Measurements from ENCODE around the gene WFS1.

The WFS1 gene, protein sequence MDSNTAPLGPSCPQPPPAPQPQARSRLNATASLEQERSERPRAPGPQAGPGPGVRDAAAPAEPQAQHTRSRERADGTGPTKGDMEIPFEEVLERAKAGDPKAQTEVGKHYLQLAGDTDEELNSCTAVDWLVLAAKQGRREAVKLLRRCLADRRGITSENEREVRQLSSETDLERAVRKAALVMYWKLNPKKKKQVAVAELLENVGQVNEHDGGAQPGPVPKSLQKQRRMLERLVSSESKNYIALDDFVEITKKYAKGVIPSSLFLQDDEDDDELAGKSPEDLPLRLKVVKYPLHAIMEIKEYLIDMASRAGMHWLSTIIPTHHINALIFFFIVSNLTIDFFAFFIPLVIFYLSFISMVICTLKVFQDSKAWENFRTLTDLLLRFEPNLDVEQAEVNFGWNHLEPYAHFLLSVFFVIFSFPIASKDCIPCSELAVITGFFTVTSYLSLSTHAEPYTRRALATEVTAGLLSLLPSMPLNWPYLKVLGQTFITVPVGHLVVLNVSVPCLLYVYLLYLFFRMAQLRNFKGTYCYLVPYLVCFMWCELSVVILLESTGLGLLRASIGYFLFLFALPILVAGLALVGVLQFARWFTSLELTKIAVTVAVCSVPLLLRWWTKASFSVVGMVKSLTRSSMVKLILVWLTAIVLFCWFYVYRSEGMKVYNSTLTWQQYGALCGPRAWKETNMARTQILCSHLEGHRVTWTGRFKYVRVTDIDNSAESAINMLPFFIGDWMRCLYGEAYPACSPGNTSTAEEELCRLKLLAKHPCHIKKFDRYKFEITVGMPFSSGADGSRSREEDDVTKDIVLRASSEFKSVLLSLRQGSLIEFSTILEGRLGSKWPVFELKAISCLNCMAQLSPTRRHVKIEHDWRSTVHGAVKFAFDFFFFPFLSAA

DNA sequence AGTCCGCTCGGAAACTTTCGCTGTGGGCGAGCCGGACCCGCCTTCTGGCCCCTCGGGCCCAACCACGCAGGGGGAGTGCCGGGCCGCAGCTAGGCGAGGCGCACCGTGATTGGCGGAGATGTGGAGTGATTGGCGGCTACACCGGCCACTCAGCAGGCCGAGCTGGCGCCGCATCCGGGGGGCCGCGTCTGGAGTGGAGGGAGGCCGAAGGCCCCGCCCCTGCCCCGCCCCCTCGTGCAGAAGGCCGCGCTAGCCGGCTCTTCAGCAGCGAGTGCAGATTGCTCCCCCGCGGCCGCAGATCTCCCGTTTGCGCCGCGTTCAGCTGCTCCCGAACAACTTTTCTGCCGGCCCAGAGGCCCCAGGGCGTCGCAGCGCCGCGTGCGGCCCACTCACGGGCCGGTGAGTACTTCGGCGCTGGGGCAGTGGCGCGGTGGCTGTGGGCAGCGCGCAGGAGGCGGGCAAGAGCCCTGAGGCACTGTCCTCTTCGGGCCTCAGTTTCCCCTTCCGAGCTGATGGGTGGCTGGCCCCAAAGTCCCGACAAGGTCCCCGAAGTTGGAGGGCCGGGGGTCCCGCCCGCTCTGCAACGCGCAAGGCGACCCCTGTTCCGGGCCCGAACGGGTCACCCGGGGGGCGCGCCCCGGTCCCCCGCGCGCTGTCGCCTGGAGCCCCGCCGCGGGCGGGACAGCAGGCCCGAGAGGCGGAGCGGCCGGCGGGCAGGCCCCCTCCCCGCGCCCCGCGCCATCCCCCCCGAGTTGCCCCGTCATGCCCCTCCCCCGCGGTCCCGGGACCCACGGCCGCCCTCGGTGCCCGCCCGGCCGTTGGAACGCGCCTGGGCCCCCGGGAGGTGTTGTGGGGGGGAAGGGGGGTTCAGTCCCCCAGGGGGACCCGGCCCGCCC, at the start of gene WFS1:
Gene WFS1, plus strand, starts transcription at position 235 of the 896 bp plus-strand sequence. CDS start 7,606 bp downstream, outside the sequence.
- peak within 1 kb of the TSS; percentile 55 for H3K9ac ChIP-seq (ENCODE audit: insufficient read length)

DNA sequence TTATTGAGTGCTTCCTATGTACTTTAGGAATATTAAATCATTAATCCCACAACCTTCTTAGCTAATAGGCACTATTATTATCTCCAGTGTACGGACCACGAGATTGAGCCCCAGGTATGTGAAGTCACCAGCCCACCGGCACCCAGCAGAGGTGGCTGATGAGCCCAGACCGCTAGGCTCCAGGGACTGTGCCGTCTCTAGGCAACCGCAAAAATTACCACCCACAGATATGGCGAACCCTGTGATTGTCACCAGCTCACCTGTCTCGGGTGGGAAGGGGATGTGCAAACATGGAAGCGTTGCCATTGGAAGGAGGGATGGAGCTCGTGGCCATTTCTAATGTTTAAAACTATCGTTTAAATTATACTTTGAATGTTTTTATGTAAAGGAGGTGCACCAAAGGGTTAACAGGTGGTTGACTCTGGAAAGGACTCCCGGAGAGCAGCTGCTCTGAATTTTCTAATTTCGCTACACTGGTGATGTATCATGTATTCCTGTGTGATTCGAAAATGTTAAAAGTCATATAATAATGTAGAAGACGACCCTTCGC, 48.3 kb upstream of the WFS1 start:
- DNase-seq (ENCODE audit: low read depth, low spot score), result no peak

More for the DNA sequence above, at the start of gene WFS1:
- no peak; the same call in 1 of the 2 replicates for TF ChIP-seq POLR2AphosphoS5 (IDR thresholded peaks at IDR 0.05; ENCODE audit: borderline replicate concordance, low read depth, low read length)
- TF ChIP-seq FOXP2 (optimal IDR thresholded peaks at IDR 0.05; ENCODE audit: control extremely low read depth, extremely low read length, insufficient read depth), result no peak
- no peak for TF ChIP-seq EZH2 (IDR thresholded peaks at IDR 0.05)
- Histone ChIP-seq H3K4me3 (peak within 1 kb of the TSS; percentile 78), H3K36me3 (ENCODE audit: insufficient read depth, low read length) (no peaks in the 10 kb centered on the region), H3K27ac (no peak within 1 kb of the TSS), H3K9me3 (ENCODE audit: low read depth, low read length) (no peaks in the 10 kb centered on the region)
- DNase-seq (ENCODE audit: low read depth, low spot score), result peak; percentile 34

DNA sequence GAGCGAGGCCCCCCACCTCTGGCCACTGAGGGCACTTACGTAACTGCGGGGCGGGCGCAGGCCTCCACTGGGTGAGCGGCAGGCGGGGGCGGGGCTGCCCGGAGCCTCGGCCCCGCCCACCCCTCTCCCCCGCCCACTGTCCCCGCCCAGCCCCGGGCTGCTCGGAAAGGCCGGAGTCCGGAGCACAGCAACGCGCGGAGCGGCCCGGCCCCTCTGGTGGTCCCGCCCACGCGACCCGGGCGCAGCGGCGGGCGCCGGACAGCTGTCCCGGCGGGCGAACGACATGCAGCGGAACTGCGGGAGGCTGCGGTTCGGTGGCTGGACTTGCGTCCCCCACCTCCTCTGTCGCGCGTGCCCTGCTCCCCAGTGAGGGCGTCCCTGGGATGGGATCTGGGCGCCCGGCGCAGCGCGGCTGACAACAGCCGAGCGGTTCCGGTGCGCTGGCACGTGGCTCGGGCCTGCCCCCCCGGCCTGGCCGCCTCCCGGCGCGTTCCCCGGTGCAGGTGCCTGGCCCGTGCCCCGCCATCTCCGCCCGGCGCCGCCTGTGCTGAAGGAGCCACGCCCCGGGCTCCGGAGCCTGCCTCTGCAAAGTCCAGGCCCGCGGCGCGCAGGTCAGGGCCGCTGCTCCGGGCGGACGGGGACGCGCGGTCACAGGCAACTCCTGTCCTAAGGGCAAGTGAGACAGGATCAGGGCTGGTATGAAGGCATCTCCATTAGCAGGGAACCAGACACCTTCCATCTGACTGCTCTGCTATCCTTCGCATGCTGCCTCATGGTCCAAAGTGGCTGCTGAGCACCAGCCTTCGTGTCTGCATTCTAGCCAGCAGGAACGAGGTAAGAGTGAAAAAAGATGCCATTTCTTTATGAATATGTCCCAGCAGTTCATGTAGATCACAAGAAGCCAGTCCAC, 47.5 kb upstream of the WFS1 start:
- no peak overlapping the region for H3K27ac ChIP-seq
- no peak for DNase-seq (ENCODE audit: low read depth, low spot score)

More for the DNA sequence above, 48.3 kb upstream of the WFS1 start:
- TF ChIP-seq FOXP2 (optimal IDR thresholded peaks at IDR 0.05; ENCODE audit: control extremely low read depth, extremely low read length, insufficient read depth), result no peak
- TF ChIP-seq POLR2AphosphoS5 (IDR thresholded peaks at IDR 0.05; ENCODE audit: borderline replicate concordance, low read depth, low read length), result no peak
- no peak for TF ChIP-seq EZH2 (IDR thresholded peaks at IDR 0.05)
- Histone ChIP-seq H3K9ac (ENCODE audit: insufficient read length) (no peak overlapping the region), H3K4me3 (no peak overlapping the region), H3K9me3 (ENCODE audit: low read depth, low read length) (no peaks in the 10 kb centered on the region), H3K27ac (no peak overlapping the region), H3K36me3 (ENCODE audit: insufficient read depth, low read length) (no peaks in the 10 kb centered on the region)

DNA sequence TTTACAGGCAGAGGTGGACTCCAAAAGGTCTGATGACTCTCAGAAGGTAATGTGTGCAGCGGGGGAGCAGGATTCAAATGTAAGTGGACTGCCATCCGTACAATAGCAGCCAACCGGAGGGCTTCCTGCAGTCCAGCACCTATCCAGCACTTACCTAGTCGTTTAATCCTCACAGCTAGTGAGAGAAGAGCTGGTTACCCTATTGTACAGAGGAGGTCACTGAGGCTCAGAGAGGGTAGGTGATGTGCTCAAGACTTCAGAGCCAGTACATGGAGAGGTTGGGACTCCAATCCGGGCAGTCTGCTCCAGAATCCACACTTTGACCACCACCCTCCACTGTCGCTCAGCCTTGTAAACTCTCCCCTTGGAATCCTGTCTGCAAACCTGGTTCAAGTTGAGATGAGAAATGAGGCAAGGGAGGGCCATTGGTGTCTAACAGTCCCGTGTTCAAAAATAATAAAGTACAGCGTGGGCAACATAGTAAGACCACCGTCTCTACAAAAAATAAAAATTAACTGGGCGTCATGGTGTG, 46.8 kb upstream of the WFS1 start:
- Histone ChIP-seq H3K9me3 (ENCODE audit: low read depth, low read length) (no peaks in the 10 kb centered on the region), H3K4me3 (no peak overlapping the region), H3K9ac (ENCODE audit: insufficient read length) (no peak overlapping the region), H3K36me3 (ENCODE audit: insufficient read depth, low read length) (no peaks in the 10 kb centered on the region), H3K27ac (no peak overlapping the region)
- DNase-seq (ENCODE audit: low read depth, low spot score), result no peak
- no peak for TF ChIP-seq EZH2 (IDR thresholded peaks at IDR 0.05)

More for the DNA sequence above, 47.5 kb upstream of the WFS1 start:
- Histone ChIP-seq H3K9me3 (ENCODE audit: low read depth, low read length) (no peaks in the 10 kb centered on the region), H3K4me3 (no peak overlapping the region), H3K9ac (ENCODE audit: insufficient read length) (no peak overlapping the region), H3K36me3 (ENCODE audit: insufficient read depth, low read length) (no peaks in the 10 kb centered on the region)
- TF ChIP-seq POLR2AphosphoS5 (IDR thresholded peaks at IDR 0.05; ENCODE audit: borderline replicate concordance, low read depth, low read length), result no peak
- no peak for TF ChIP-seq EZH2 (IDR thresholded peaks at IDR 0.05)
- TF ChIP-seq FOXP2 (optimal IDR thresholded peaks at IDR 0.05; ENCODE audit: control extremely low read depth, extremely low read length, insufficient read depth), result no peak

DNA sequence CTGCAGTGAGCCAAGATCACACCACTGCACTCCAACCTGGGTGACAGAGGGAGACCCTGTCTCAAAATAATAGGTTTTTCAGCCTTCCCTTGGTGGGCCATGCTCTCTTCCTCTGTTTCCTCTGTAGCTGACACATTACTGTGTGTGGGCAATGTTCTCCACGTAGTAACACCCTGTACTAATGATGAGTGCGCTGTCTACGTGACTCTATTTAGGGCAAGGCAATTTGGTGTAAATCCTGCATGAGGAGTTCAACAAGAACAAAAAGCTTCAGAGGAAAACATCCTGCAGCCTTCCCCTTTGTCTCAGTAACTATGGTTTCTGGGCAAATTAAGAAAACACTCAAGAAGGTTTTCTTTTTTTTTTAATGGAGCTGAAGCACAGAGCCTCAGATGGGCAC, 44.9 kb upstream of the WFS1 start:
- Histone ChIP-seq H3K36me3 (ENCODE audit: insufficient read depth, low read length) (no peaks in the 10 kb centered on the region), H3K4me3 (no peak overlapping the region), H3K9ac (ENCODE audit: insufficient read length) (no peak overlapping the region), H3K9me3 (ENCODE audit: low read depth, low read length) (no peaks in the 10 kb centered on the region), H3K27ac (no peak overlapping the region)
- DNase-seq (ENCODE audit: low read depth, low spot score), result no peak
- no peak for TF ChIP-seq EZH2 (IDR thresholded peaks at IDR 0.05)
- no peak for TF ChIP-seq FOXP2 (optimal IDR thresholded peaks at IDR 0.05; ENCODE audit: control extremely low read depth, extremely low read length, insufficient read depth)
- no peak for TF ChIP-seq POLR2AphosphoS5 (IDR thresholded peaks at IDR 0.05; ENCODE audit: borderline replicate concordance, low read depth, low read length)

DNA sequence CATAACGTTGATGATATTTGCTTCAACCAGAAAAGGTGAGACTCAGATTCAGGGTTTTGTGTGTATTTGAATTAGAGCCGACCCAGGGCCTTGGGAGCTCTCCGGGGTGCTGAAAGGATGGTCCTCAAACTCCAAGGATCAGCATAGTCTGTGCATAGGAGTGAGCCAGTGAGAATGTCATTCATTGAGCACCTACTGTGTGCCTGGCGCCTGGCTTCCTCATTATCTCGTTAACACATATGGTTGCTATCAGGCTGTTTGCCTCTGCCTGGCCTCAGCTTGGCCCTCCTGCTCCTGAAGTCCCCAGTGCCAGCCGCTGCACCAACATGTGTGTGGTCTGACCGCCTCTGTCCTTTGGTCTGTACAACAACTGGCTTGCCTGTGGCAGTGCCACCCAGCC, 44.2 kb upstream of the WFS1 start:
- no peak for DNase-seq (ENCODE audit: low read depth, low spot score)
- H3K27ac ChIP-seq, result no peak overlapping the region
- H3K9me3 ChIP-seq (ENCODE audit: low read depth, low read length), result no peaks in the 10 kb centered on the region
- TF ChIP-seq EZH2 (IDR thresholded peaks at IDR 0.05) (no peak), POLR2AphosphoS5 (IDR thresholded peaks at IDR 0.05; ENCODE audit: borderline replicate concordance, low read depth, low read length) (no peak), FOXP2 (optimal IDR thresholded peaks at IDR 0.05; ENCODE audit: control extremely low read depth, extremely low read length, insufficient read depth) (no peak)
- no peak overlapping the region for H3K4me3 ChIP-seq
- H3K9ac ChIP-seq (ENCODE audit: insufficient read length), result no peak overlapping the region
- H3K36me3 ChIP-seq (ENCODE audit: insufficient read depth, low read length), result no peaks in the 10 kb centered on the region

DNA sequence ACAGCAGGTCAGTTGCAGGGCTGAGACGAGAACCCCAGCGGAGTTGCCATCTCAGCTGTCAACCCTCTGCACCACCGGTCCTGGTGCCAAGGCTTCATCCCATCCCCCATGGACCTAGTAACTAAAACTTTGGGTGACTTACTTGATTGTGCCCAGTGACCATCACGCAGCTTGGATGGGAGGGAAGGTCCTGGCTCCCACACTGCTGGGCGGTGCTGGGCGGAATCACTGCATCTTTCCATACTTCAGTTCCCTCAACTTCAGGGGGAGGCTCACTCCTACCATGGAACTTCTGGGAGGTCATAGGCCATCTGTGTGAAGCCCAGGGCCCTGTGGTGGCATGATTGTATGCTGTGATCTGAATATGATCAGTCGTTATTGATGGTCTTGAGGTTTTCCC, 43.1 kb upstream of the WFS1 start:
- no peak overlapping the region for H3K4me3 ChIP-seq
- TF ChIP-seq FOXP2 (optimal IDR thresholded peaks at IDR 0.05; ENCODE audit: control extremely low read depth, extremely low read length, insufficient read depth), result no peak
- no peak for TF ChIP-seq EZH2 (IDR thresholded peaks at IDR 0.05)
- TF ChIP-seq POLR2AphosphoS5 (IDR thresholded peaks at IDR 0.05; ENCODE audit: borderline replicate concordance, low read depth, low read length), result no peak
- no peak for DNase-seq (ENCODE audit: low read depth, low spot score)
- H3K27ac ChIP-seq, result no peak overlapping the region
- H3K9ac ChIP-seq (ENCODE audit: insufficient read length), result no peak overlapping the region
- no peaks in the 10 kb centered on the region for H3K36me3 ChIP-seq (ENCODE audit: insufficient read depth, low read length)
- H3K9me3 ChIP-seq (ENCODE audit: low read depth, low read length), result no peaks in the 10 kb centered on the region

Measured in SK-N-MC (cell line).